Lower lobe of right lung (tissue), 2 donors: ENCODE measurements around the gene AURKAIP1. TPM values are rescaled to one million over a fixed set of nuclear protein-coding genes. Genes with fewer than 3 reads are reported as not detected.
"Not testable (repeated sequence)": the region's sequence is repeated elsewhere in the genome, so short reads cannot be mapped to it uniquely, and the experiment has no call there.

ENCODE experiments used
- ATAC-seq, 2 donors: fragments of 200-7000 bp; cut with Tn5 transposase; one replicate each; pipeline ENCODE4 v1.9.1; 2020 to 2022; ENCODE audit warnings: mild to moderate bottlenecking in 2 of 2, moderate library complexity in 2 of 2
- DNase-seq: peaks from one replicate; pipeline ENCODE4 v3.0.0-alpha.2; 2020
- H3K27ac ChIP-seq: fragments of 200-600 bp; one replicate; pipeline ENCODE4 v1.8.0; 2022
- H3K27me3 ChIP-seq: fragments of 200-600 bp; one replicate; pipeline ENCODE4 v1.8.0; 2022; ENCODE audit warnings: low read depth
- H3K36me3 ChIP-seq: fragments of 200-600 bp; one replicate; pipeline ENCODE4 v1.8.0; 2022; ENCODE audit warnings: mild to moderate bottlenecking
- H3K4me1 ChIP-seq: fragments of 200-600 bp; one replicate; pipeline ENCODE4 v1.8.0; 2022
- H3K4me3 ChIP-seq: fragments of 200-600 bp; one replicate; pipeline ENCODE4 v1.8.0; 2022; ENCODE audit warnings: mild to moderate bottlenecking
- H3K9me3 ChIP-seq: fragments of 200-600 bp; one replicate; pipeline ENCODE4 v1.8.0; 2022
- intact Hi-C: fragments of 100-400 bp; cut with DNase I; formaldehyde crosslinking; loops from one replicate; pipeline ENCODE4 v1.11.0; 2022
- total RNA-seq: library from RNA; stranded (reverse); fragmentation: NEBNext Ultra II Directional; extraction: Animal tissue kit (Norgen Biotek cat#: 25700); gene quantifications from one replicate; pipeline ENCODE4 v1.2.1, GENCODE V29; 2021
- TF ChIP-seq, protein P1 (sequence below): fragments of 200-600 bp; IDR thresholded peaks from one replicate; pipeline ENCODE4 v1.8.0; 2022; ENCODE audit warnings: antibody characterized with exemption, mild to moderate bottlenecking
- donor health status: DM: no; HTN: yes; CAD: no; lungs with severe emphysema.

Gene AURKAIP1
- total RNA-seq, 1 donor from 2014 or later: 82.4 TPM

- H3K27me3 ChIP-seq: no peaks in the 10 kb centered on the region
- TF ChIP-seq, protein P1, sequence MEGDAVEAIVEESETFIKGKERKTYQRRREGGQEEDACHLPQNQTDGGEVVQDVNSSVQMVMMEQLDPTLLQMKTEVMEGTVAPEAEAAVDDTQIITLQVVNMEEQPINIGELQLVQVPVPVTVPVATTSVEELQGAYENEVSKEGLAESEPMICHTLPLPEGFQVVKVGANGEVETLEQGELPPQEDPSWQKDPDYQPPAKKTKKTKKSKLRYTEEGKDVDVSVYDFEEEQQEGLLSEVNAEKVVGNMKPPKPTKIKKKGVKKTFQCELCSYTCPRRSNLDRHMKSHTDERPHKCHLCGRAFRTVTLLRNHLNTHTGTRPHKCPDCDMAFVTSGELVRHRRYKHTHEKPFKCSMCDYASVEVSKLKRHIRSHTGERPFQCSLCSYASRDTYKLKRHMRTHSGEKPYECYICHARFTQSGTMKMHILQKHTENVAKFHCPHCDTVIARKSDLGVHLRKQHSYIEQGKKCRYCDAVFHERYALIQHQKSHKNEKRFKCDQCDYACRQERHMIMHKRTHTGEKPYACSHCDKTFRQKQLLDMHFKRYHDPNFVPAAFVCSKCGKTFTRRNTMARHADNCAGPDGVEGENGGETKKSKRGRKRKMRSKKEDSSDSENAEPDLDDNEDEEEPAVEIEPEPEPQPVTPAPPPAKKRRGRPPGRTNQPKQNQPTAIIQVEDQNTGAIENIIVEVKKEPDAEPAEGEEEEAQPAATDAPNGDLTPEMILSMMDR: no peak
- intact Hi-C loops: no loop called here
- peak overlapping the region; percentile 92 for H3K27ac ChIP-seq
- peaks cover 40% of the 10 kb centered on the region for H3K4me1 ChIP-seq
- peak overlapping the region; percentile 86 for H3K4me3 ChIP-seq
- DNase-seq: no peak
- ATAC-seq: peak; percentile 2 to 3
- H3K36me3 ChIP-seq: peaks cover 49% of the 10 kb centered on the region
- H3K9me3 ChIP-seq: no peaks in the 10 kb centered on the region
Observed at GRCh38 chr1:1406101-1406820, 31.3 kb upstream of the AURKAIP1 start.

DNA sequence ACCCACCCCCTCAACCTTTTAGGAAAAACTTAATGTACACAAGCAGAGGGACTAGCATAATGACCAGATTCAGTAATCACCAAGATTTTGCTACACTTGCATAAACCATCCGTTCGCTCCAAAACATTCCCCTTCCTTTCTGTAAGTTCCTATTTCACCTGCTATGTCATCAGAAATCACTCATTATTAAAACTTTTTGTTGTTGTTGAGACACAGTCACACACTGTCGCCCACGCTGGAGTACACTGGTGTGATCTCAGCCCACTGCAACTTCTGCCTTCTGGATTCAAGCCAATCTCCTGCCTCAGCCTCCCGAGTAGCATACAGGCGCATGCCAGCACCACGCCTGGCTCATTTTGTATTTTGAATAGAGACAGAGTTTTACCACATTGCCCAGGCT, 28.6 kb upstream of the AURKAIP1 start:
- no peak overlapping the region for H3K4me3 ChIP-seq
- peaks cover 58% of the 10 kb centered on the region for H3K36me3 ChIP-seq
- intact Hi-C loops: no loop called here
- H3K9me3 ChIP-seq: no peaks in the 10 kb centered on the region
- TF ChIP-seq, protein P1: no peak
- ATAC-seq (no peak), DNase-seq (no peak)
- no peaks in the 10 kb centered on the region for H3K27me3 ChIP-seq
- peaks cover 45% of the 10 kb centered on the region for H3K4me1 ChIP-seq
- no peak overlapping the region for H3K27ac ChIP-seq

DNA sequence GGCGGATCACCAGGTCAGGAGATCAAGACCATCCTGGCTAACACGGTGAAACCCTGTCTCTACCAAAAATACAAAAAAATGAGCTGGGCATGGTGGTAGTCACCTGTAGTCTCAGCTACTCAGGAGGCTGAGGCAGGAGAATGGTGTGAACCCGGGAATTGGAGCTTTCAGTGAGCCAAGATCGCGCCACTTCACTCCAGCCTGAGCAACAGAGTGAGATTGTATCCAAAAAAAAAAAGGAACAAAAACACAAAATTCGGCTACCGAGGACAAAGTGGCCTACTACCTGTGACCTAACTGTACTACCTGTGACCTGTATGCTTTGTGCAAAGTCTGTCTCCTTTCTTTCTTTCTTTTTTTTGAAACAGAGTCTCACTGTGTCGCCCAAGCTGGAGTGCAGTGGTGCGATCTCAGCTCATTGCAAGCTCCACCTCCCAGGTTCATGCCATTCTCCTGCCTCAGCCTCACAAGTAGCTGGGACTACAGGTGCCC, 27.9 kb upstream of the AURKAIP1 start:
- ATAC-seq, intact Hi-C loops, DNase-seq, H3K9me3 ChIP-seq, H3K27ac ChIP-seq, H3K27me3 ChIP-seq, H3K4me3 ChIP-seq: not testable (repeated sequence)
- peaks cover 44% of the 10 kb centered on the region for H3K4me1 ChIP-seq
- H3K36me3 ChIP-seq: peaks cover 62% of the 10 kb centered on the region

GRCh38 chr1:1402072-1402900, 27.3 kb upstream of the AURKAIP1 start:
- Histone ChIP-seq H3K27ac (no peak overlapping the region), H3K9me3 (no peaks in the 10 kb centered on the region), H3K4me3 (no peak overlapping the region), H3K27me3 (no peaks in the 10 kb centered on the region), H3K36me3 (peaks cover 68% of the 10 kb centered on the region), H3K4me1 (peaks cover 46% of the 10 kb centered on the region)
- TF ChIP-seq, protein P1: peak; percentile 39
- no peak for DNase-seq
- no peak for ATAC-seq
- intact Hi-C loops: no loop called here

DNA sequence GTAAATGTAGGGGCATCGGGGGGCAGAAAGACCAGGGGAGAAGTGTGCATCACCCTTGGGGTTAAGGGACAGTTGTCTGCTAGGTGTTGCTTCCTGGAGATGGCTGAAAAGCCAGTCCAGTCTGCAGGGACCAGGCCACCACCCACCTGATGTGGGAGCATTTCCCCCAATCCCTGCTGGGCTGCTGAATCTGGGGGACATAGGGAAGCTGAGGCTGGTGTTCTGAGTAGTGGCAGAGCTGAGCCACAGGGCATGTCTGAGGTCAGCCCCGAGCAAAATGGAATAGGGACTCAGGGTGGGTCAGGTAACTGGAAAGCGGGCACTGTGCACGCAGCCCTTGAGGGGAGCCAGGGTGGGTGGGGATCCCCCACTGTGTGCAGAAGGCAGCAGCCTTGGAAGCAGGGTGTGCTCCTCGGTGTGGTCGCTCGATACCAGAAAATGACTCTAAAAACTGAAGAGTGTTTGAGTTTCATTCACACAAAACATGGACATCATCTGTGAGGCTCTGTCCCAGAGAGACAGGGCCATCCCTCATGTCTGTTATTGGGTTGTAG, 26.5 kb upstream of the AURKAIP1 start:
- TF ChIP-seq, protein P1: no peak
- H3K4me1 ChIP-seq: peaks cover 45% of the 10 kb centered on the region
- no peak for DNase-seq
- H3K27me3 ChIP-seq: no peaks in the 10 kb centered on the region
- intact Hi-C loops: no loop called here
- H3K27ac ChIP-seq: no peak overlapping the region
- peaks cover 76% of the 10 kb centered on the region for H3K36me3 ChIP-seq
- no peaks in the 10 kb centered on the region for H3K9me3 ChIP-seq
- no peak overlapping the region for H3K4me3 ChIP-seq
- ATAC-seq: no peak
